ENCODE data around the gene ZNF277. TPM values are rescaled to one million over a fixed set of nuclear protein-coding genes. Genes with fewer than 3 reads are reported as not detected.

Gene ZNF277
- total and polyA plus RNA-seq, 4 donors = 11.9 to 47.6 (median 24.9) TPM

DNA sequence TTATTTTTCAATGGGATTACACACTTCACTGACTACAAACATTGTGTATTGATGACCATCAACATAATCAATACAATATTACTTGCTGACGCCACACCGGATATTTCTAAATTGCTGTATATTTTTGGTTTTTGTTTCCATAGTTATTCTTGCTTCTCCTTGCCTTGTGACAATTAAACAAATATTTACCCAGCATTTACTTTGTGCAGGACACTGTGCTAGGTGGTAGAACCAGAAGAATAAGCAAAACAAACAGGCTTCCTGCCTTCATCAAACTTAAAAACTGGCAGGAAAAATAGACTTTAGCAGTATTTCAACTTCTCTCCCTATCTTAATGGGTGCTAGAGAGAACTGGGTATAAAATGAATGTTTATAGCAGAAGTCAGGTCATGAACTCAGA is 50.6 kb downstream of the ZNF277 start:
- ATAC-seq (ENCODE audit: insufficient read depth, low FRiP score) = no peak
- no peak overlapping the region for H3K4me3 ChIP-seq
- peaks cover 0 to 5% (median 1%) of the 10 kb centered on the region in 5 donors for H3K4me1 ChIP-seq (ENCODE audit: control insufficient read depth in 5 of 5, insufficient read depth in 5 of 5, low read length in 5 of 5)
- no peaks in the 10 kb centered on the region for H3K9me3 ChIP-seq (ENCODE audit: control insufficient read depth in 4 of 4, insufficient read depth in 3 of 4, low read length in 3 of 4)
- TF ChIP-seq, protein P1, sequence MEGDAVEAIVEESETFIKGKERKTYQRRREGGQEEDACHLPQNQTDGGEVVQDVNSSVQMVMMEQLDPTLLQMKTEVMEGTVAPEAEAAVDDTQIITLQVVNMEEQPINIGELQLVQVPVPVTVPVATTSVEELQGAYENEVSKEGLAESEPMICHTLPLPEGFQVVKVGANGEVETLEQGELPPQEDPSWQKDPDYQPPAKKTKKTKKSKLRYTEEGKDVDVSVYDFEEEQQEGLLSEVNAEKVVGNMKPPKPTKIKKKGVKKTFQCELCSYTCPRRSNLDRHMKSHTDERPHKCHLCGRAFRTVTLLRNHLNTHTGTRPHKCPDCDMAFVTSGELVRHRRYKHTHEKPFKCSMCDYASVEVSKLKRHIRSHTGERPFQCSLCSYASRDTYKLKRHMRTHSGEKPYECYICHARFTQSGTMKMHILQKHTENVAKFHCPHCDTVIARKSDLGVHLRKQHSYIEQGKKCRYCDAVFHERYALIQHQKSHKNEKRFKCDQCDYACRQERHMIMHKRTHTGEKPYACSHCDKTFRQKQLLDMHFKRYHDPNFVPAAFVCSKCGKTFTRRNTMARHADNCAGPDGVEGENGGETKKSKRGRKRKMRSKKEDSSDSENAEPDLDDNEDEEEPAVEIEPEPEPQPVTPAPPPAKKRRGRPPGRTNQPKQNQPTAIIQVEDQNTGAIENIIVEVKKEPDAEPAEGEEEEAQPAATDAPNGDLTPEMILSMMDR (IDR thresholded peaks at IDR 0.05; ENCODE audit: control extremely low read depth, extremely low read depth) = no peak
- WGBS, 2 donors = 66 to 85% methylated on average over 2 of the region's 2 CpGs
- H3K27ac ChIP-seq (ENCODE audit: low read depth in 1 of 2, low read length in 1 of 2) = no peak overlapping the region
- no peak for DNase-seq
- no peaks in the 10 kb centered on the region for H3K36me3 ChIP-seq (ENCODE audit: control insufficient read depth in 4 of 4, insufficient read depth in 4 of 4, low read length in 4 of 4)
- no peaks in the 10 kb centered on the region for H3K27me3 ChIP-seq (ENCODE audit: control insufficient read depth in 3 of 3, insufficient read depth in 3 of 3, low read length in 2 of 3)
- H3K9ac ChIP-seq (ENCODE audit: insufficient read depth in 1 of 2, low read length in 2 of 2) = no peak overlapping the region

DNA sequence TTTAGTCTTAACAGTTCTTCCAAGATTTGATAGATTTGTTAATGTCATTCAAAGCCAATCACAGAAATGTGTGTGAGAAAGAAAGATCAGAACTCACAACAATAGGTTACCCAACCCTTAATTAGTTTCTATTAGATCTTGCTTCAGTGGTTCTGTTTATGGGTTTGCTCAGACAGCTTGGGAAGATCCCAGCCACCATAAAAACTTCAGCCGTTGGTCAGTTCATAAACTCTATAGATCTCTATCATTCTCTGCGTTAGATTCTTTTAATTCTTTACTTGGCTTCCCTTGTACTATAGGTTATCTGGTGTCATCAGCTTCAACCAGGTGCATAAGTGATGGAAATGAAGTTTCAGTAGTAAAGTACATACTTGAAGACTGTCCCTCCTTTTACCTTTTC is 54.4 kb downstream of the ZNF277 start:
- Histone ChIP-seq H3K4me1 (ENCODE audit: control insufficient read depth in 5 of 5, insufficient read depth in 5 of 5, low read length in 5 of 5) (peaks cover 0 to 14% (median 9%) of the 10 kb centered on the region in 5 donors), H3K36me3 (ENCODE audit: control insufficient read depth in 4 of 4, insufficient read depth in 4 of 4, low read length in 4 of 4) (no peaks in the 10 kb centered on the region), H3K9ac (ENCODE audit: insufficient read depth in 1 of 2, low read length in 2 of 2) (no peak overlapping the region), H3K27me3 (ENCODE audit: control insufficient read depth in 3 of 3, insufficient read depth in 3 of 3, low read length in 2 of 3) (no peaks in the 10 kb centered on the region), H3K4me3 (no peak overlapping the region), H3K27ac (ENCODE audit: low read depth in 1 of 2, low read length in 1 of 2) (no peak overlapping the region), H3K9me3 (ENCODE audit: control insufficient read depth in 4 of 4, insufficient read depth in 3 of 4, low read length in 3 of 4) (no peaks in the 10 kb centered on the region)
- DNase-seq = peak in 1 of 3 donors; percentile 17
- ATAC-seq (ENCODE audit: insufficient read depth, low FRiP score) = no peak
- WGBS, 2 donors = 96% methylated on average over 2 of the region's 2 CpGs
- TF ChIP-seq, protein P1 (IDR thresholded peaks at IDR 0.05; ENCODE audit: control extremely low read depth, extremely low read depth) = no peak

DNA sequence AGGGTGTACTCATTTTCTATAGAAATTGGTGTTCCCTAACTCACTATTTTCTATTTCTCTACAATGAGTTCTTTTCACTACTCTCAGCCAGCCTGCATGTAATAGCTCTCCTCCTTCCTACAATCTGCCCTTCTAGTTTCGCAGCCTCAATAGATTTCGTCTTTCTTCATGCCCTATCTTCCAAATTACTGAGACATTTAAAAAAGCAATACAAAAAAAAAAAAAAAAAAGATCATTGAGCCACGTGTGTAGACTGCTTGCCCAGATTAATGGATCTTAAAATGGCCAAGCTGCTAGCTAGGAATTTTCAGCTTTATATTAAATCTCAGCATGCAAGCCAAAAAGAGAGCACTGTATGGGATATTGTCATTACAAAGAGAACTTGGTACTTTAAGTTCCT is 55.5 kb downstream of the ZNF277 start:
- Histone ChIP-seq H3K27ac (ENCODE audit: low read depth in 1 of 2, low read length in 1 of 2) (no peak overlapping the region), H3K4me3 (no peak overlapping the region), H3K4me1 (ENCODE audit: control insufficient read depth in 5 of 5, insufficient read depth in 5 of 5, low read length in 5 of 5) (peaks cover 0 to 17% (median 9%) of the 10 kb centered on the region in 5 donors), H3K9ac (ENCODE audit: insufficient read depth in 1 of 2, low read length in 2 of 2) (no peak overlapping the region), H3K9me3 (ENCODE audit: control insufficient read depth in 4 of 4, insufficient read depth in 3 of 4, low read length in 3 of 4) (no peaks in the 10 kb centered on the region), H3K27me3 (ENCODE audit: control insufficient read depth in 3 of 3, insufficient read depth in 3 of 3, low read length in 2 of 3) (no peaks in the 10 kb centered on the region), H3K36me3 (ENCODE audit: control insufficient read depth in 4 of 4, insufficient read depth in 4 of 4, low read length in 4 of 4) (no peaks in the 10 kb centered on the region)
- 86 to 91% methylated on average over 3 of the region's 3 CpGs for WGBS, 2 donors
- DNase-seq (no peak), ATAC-seq (ENCODE audit: insufficient read depth, low FRiP score) (no peak)
- TF ChIP-seq, protein P1 (IDR thresholded peaks at IDR 0.05; ENCODE audit: control extremely low read depth, extremely low read depth) = no peak

DNA sequence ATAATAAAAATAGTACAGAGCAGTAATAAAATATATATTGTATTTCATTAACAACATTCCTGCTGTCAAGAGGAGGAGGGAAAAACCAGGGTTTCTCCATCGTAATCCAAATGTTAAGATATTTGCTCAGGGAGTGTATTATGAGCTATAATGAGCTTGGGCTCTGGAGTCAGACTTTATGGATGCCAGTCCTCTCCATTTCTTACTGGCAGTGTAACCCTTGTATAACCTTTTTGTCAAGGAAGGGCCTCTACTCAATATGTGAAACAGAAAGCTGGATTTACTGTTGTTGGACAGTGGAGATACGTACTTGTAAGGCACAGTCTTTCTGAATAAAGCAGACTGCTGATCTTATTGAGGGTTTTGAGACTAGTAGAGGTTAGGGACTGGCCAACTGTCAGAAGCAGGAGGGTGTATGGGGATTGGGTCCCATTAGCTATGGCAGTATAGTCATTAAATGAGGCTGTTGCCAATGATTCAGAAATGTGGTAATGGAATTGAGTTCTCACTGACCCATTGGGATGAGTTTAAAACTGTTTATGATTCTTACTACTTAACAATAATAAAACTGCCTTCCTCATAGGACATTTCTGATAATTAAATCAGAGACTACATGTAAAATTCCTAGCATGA is 56.5 kb downstream of the ZNF277 start:
- 58 to 83% methylated on average over 2 of the region's 2 CpGs for WGBS, 2 donors
- Histone ChIP-seq H3K27me3 (ENCODE audit: control insufficient read depth in 3 of 3, insufficient read depth in 3 of 3, low read length in 2 of 3) (no peaks in the 10 kb centered on the region), H3K9ac (ENCODE audit: insufficient read depth in 1 of 2, low read length in 2 of 2) (peak overlapping the region in 1 of 2 donors; percentile 1), H3K27ac (ENCODE audit: low read depth in 1 of 2, low read length in 1 of 2) (no peak overlapping the region), H3K9me3 (ENCODE audit: control insufficient read depth in 4 of 4, insufficient read depth in 3 of 4, low read length in 3 of 4) (no peaks in the 10 kb centered on the region), H3K4me1 (ENCODE audit: control insufficient read depth in 5 of 5, insufficient read depth in 5 of 5, low read length in 5 of 5) (peaks cover 0 to 19% (median 9%) of the 10 kb centered on the region in 5 donors), H3K4me3 (no peak overlapping the region), H3K36me3 (ENCODE audit: control insufficient read depth in 4 of 4, insufficient read depth in 4 of 4, low read length in 4 of 4) (no peaks in the 10 kb centered on the region)
- no peak for ATAC-seq (ENCODE audit: insufficient read depth, low FRiP score)
- TF ChIP-seq, protein P1 (IDR thresholded peaks at IDR 0.05; ENCODE audit: control extremely low read depth, extremely low read depth) = no peak
- DNase-seq = peak in 2 of 3 donors; percentile 57

All from lung (tissue), 12 donors.